ENCODE measurements around the gene SLC6A1.

SLC6A1 gene

GRCh38 chr3:10992017-10992942 lies at the start of gene SLC6A1:
Gene SLC6A1 (plus strand): TSS chr3:10992748. CDS start chr3:11017212, 24,464 bp downstream.
- DNase-seq (ENCODE audit: low spot score), result peak; percentile 73

GRCh38 chr3:10944866-10945265 lies 47.7 kb upstream of the SLC6A1 start:
- no peak for DNase-seq (ENCODE audit: low spot score)

- peak; percentile 70 for DNase-seq (ENCODE audit: low spot score)
These were observed 46.8 kb upstream of the SLC6A1 start for GRCh38 chr3:10945683-10946287.

GRCh38 chr3:10946526-10946925 lies 46.0 kb upstream of the SLC6A1 start:
- DNase-seq (ENCODE audit: low spot score), result no peak

- no peak for DNase-seq (ENCODE audit: low spot score)
These were observed 44.2 kb upstream of the SLC6A1 start for GRCh38 chr3:10948326-10948725.

GRCh38 chr3:10949197-10949596 lies 43.4 kb upstream of the SLC6A1 start:
- peak; percentile 87 for DNase-seq (ENCODE audit: low spot score)

GRCh38 chr3:10950476-10951294 lies 41.9 kb upstream of the SLC6A1 start:
- peak; percentile 78 for DNase-seq (ENCODE audit: low spot score)

GRCh38 chr3:10951295-10951926 lies 41.1 kb upstream of the SLC6A1 start:
- no peak for DNase-seq (ENCODE audit: low spot score)

GRCh38 chr3:10952525-10952924 lies 40.0 kb upstream of the SLC6A1 start:
- DNase-seq (ENCODE audit: low spot score), result no peak

- no peak for DNase-seq (ENCODE audit: low spot score)
These were observed 37.8 kb upstream of the SLC6A1 start for GRCh38 chr3:10954740-10955139.

- no peak for DNase-seq (ENCODE audit: low spot score)
These were observed 36.7 kb upstream of the SLC6A1 start for GRCh38 chr3:10955711-10956453.

GRCh38 chr3:10956531-10956930 lies 36.0 kb upstream of the SLC6A1 start:
- no peak for DNase-seq (ENCODE audit: low spot score)

- no peak for DNase-seq (ENCODE audit: low spot score)
These were observed 35.6 kb upstream of the SLC6A1 start for GRCh38 chr3:10956986-10957385.

GRCh38 chr3:10957976-10958749 lies 34.4 kb upstream of the SLC6A1 start:
- DNase-seq (ENCODE audit: low spot score), result no peak

GRCh38 chr3:10960255-10960654 lies 32.3 kb upstream of the SLC6A1 start:
- no peak for DNase-seq (ENCODE audit: low spot score)

GRCh38 chr3:10961921-10962320 lies 30.6 kb upstream of the SLC6A1 start:
- DNase-seq (ENCODE audit: low spot score), result no peak

GRCh38 chr3:10962481-10963036 lies 30.0 kb upstream of the SLC6A1 start:
- DNase-seq (ENCODE audit: low spot score), result no peak

- DNase-seq (ENCODE audit: low spot score), result no peak
These were observed 27.9 kb upstream of the SLC6A1 start for GRCh38 chr3:10964537-10965167.

- DNase-seq (ENCODE audit: low spot score), result peak; percentile 74
These were observed 24.1 kb upstream of the SLC6A1 start for GRCh38 chr3:10968401-10968800.
